Endodermal cell (in vitro differentiated cells): ENCODE results near the gene IZUMO1. TPM values are rescaled to one million over a fixed set of nuclear protein-coding genes. Genes with fewer than 3 reads are reported as not detected.

Experiments used
- DNase-seq: peaks from one replicate; pipeline ENCODE4 v3.0.0-alpha.2; 2017
- H3K27ac ChIP-seq: 2 replicates; pipeline ENCODE4 v1.5.1; 2013; ENCODE audit warnings: mild to moderate bottlenecking, low read depth, low read length, moderate library complexity
- H3K27me3 ChIP-seq: 2 replicates; pipeline ENCODE4 v1.6.1; 2013; ENCODE audit warnings: mild to moderate bottlenecking, low read length, moderate library complexity; ENCODE audit not compliant: insufficient read depth, control insufficient read depth, poor library complexity, severe bottlenecking
- H3K36me3 ChIP-seq: 2 replicates; pipeline ENCODE4 v1.7.0; 2013; ENCODE audit warnings: mild to moderate bottlenecking, low read length, moderate library complexity; ENCODE audit not compliant: control insufficient read depth, insufficient read depth
- H3K4me1 ChIP-seq: one replicate; pipeline ENCODE4 v1.7.0; 2013; ENCODE audit warnings: low read length; ENCODE audit not compliant: control insufficient read depth, insufficient read depth
- H3K4me3 ChIP-seq: 2 replicates; pipeline ENCODE4 v1.5.1; 2013; ENCODE audit warnings: mild to moderate bottlenecking, low read length, moderate library complexity
- H3K9ac ChIP-seq: 2 replicates; pipeline ENCODE4 v1.6.1; 2013; ENCODE audit warnings: mild to moderate bottlenecking, low read length, moderate library complexity; ENCODE audit not compliant: poor library complexity, severe bottlenecking; ENCODE audit errors: extremely low read depth
- H3K9me3 ChIP-seq: 2 replicates; pipeline ENCODE4 v1.6.1; 2013; ENCODE audit warnings: mild to moderate bottlenecking, low read length, moderate library complexity; ENCODE audit not compliant: control insufficient read depth
- H3K27ac Mint-ChIP-seq: 2 replicates; pipeline ENCODE4 v1.8.0; 2020; ENCODE audit warnings: mixed read lengths
- H3K27me3 Mint-ChIP-seq: 2 replicates; pipeline ENCODE4 v1.8.0; 2021; ENCODE audit warnings: mild to moderate bottlenecking, mixed read lengths; ENCODE audit not compliant: insufficient read depth
- H3K36me3 Mint-ChIP-seq: 2 replicates; pipeline ENCODE4 v1.8.0; 2020; ENCODE audit warnings: low read depth, mixed read lengths
- H3K4me1 Mint-ChIP-seq: 2 replicates; pipeline ENCODE4 v1.8.0; 2020; ENCODE audit warnings: mixed read lengths
- H3K4me3 Mint-ChIP-seq: 2 replicates; pipeline ENCODE4 v1.8.0; 2020; ENCODE audit warnings: mild to moderate bottlenecking, moderate library complexity, mixed read lengths
- H3K9me3 Mint-ChIP-seq: 2 replicates; pipeline ENCODE4 v1.8.0; 2020; ENCODE audit warnings: mild to moderate bottlenecking, mixed read lengths
- CTCF ChIP-seq: fragments of 200-600 bp; sonication (generic); conservative IDR thresholded peaks from 2 replicates; pipeline ENCODE4 v1.5.0; 2021; ENCODE audit warnings: antibody characterized with exemption, mild to moderate bottlenecking
- WGBS, 2 experiments: methylation state at CpG; one replicate each; pipeline versions ENCODE4 v1.1.5 to v1.1.7; 2013; ENCODE audit warnings: missing lambda C conversion rate in 2 of 2, mixed read lengths in 1 of 2; ENCODE audit not compliant: insufficient coverage in 1 of 2, insufficient read length in 1 of 2; 5-methylcytosine and 5-hydroxymethylcytosine counted together
- total RNA-seq, 2 donors: library from RNA; stranded (reverse); fragmentation: NEBNext Ultra II Directional in 1 of 2; extraction: Animal tissue kit (Norgen Biotek cat#: 25700) in 1 of 2; gene quantifications; 2 replicates in 1 of 2; 3 replicates in 1 of 2; pipeline ENCODE4 v1.2.1, GENCODE V29; 2021

The IZUMO1 gene
- total RNA-seq, 2 donors from 2014 or later = 0.22 to 0.80 TPM

- H3K27me3 Mint-ChIP-seq = peaks cover 18% of the 10 kb centered on the region
- H3K4me1 Mint-ChIP-seq = peaks cover 1% of the 10 kb centered on the region
- no peaks in the 10 kb centered on the region for H3K9me3 Mint-ChIP-seq
- H3K4me3 ChIP-seq = no peak overlapping the region
- TF ChIP-seq CTCF = no peak
- no peaks in the 10 kb centered on the region for H3K9me3 ChIP-seq
- 88 to 100% methylated on average over 2 of the region's 2 CpGs for WGBS, 2 experiments
- H3K9ac ChIP-seq = no peak overlapping the region
- no peak overlapping the region for H3K4me3 Mint-ChIP-seq
- DNase-seq = no peak
- no peaks in the 10 kb centered on the region for H3K4me1 ChIP-seq
- H3K27me3 ChIP-seq = no peaks in the 10 kb centered on the region
- H3K36me3 ChIP-seq = no peaks in the 10 kb centered on the region
- H3K27ac Mint-ChIP-seq = no peak overlapping the region
- H3K36me3 Mint-ChIP-seq = peaks cover 3% of the 10 kb centered on the region
- H3K27ac ChIP-seq = no peak overlapping the region
Observed at GRCh38 chr19:48726556-48726955, 20.2 kb downstream of the IZUMO1 start.

GRCh38 chr19:48724796-48725753 lies 21.6 kb downstream of the IZUMO1 start:
- peaks cover 5% of the 10 kb centered on the region for H3K27me3 Mint-ChIP-seq
- peak overlapping the region; percentile 7 for H3K27ac Mint-ChIP-seq
- peaks cover 1% of the 10 kb centered on the region for H3K4me1 Mint-ChIP-seq
- H3K4me3 ChIP-seq = no peak overlapping the region
- H3K4me3 Mint-ChIP-seq = no peak overlapping the region
- H3K9me3 ChIP-seq = no peaks in the 10 kb centered on the region
- peaks cover 3% of the 10 kb centered on the region for H3K36me3 Mint-ChIP-seq
- H3K4me1 ChIP-seq = no peaks in the 10 kb centered on the region
- no peaks in the 10 kb centered on the region for H3K9me3 Mint-ChIP-seq
- no peak for TF ChIP-seq CTCF
- H3K27ac ChIP-seq = no peak overlapping the region
- H3K27me3 ChIP-seq = no peaks in the 10 kb centered on the region
- 64 to 67% methylated on average over 9 to 11 of the region's 11 CpGs for WGBS, 2 experiments
- no peak overlapping the region for H3K9ac ChIP-seq
- peak; percentile 69 for DNase-seq
- no peaks in the 10 kb centered on the region for H3K36me3 ChIP-seq

DNA sequence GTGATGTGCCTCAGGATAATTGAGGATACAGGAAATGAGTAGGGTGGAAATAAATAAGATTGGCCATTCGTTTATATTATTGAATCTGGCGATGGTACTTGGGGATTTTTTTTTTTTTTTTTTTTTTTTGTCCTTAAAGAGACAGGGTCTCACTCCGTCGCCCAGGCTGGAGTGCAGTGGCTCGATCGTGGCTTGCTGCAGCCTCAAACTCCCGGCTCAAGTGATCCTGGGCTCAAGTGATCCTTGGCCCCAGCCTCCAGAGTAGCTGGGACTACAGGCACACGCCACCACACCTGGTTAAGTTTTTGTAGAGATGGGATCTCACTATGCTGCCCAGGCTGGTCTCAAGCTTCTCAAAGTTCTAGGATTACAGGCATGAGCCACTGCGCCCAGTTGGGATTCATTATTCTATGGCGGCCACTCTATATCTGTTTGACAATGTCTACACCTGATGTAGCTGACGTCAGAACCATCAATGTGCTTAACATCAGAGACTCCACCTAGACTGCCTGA lies 24.5 kb downstream of the IZUMO1 start:
- H3K4me1 ChIP-seq = no peaks in the 10 kb centered on the region
- H3K36me3 ChIP-seq = no peaks in the 10 kb centered on the region
- H3K4me3 ChIP-seq = no peak overlapping the region
- H3K9ac ChIP-seq = no peak overlapping the region
- H3K4me1 Mint-ChIP-seq = peaks cover 12% of the 10 kb centered on the region
- H3K27me3 Mint-ChIP-seq = no peaks in the 10 kb centered on the region
- H3K9me3 ChIP-seq = no peaks in the 10 kb centered on the region
- no peak for TF ChIP-seq CTCF
- H3K36me3 Mint-ChIP-seq = peaks cover 3% of the 10 kb centered on the region
- WGBS, 2 experiments = 92 to 97% methylated on average over 9 to 11 of the region's 11 CpGs
- no peak overlapping the region for H3K4me3 Mint-ChIP-seq
- H3K9me3 Mint-ChIP-seq = no peaks in the 10 kb centered on the region
- H3K27me3 ChIP-seq = no peaks in the 10 kb centered on the region
- no peak overlapping the region for H3K27ac Mint-ChIP-seq
- no peak for DNase-seq
- no peak overlapping the region for H3K27ac ChIP-seq
